Measurements from ENCODE around the gene BCL11B. TPM values are rescaled to one million over a fixed set of nuclear protein-coding genes. Genes with fewer than 3 reads are reported as not detected.
A peak's percentile ranks its signal among the peaks of the same experiment; 100 is the strongest.

Gene BCL11B
- total RNA-seq, 1 donor from 2014 or later, result 11.5 TPM

GRCh38 chr14:99276482-99276881, 4.5 kb upstream of the BCL11B start:
- no peaks in the 10 kb centered on the region for H3K9me3 ChIP-seq
- TF ChIP-seq CTCF (IDR thresholded peaks at IDR 0.05) (no peak), POLR2A (IDR thresholded peaks at IDR 0.05) (no peak), POLR2AphosphoS5 (IDR thresholded peaks at IDR 0.05; ENCODE audit: insufficient read depth in 1 of 2, low read depth in 1 of 2) (no peak)
- H3K27ac ChIP-seq, result no peak overlapping the region
- no peak overlapping the region for H3K4me3 ChIP-seq
- peaks cover 28% of the 10 kb centered on the region for H3K4me1 ChIP-seq
- no peaks in the 10 kb centered on the region for H3K36me3 ChIP-seq
- DNase-seq (ENCODE audit: extremely low spot score in 2 of 2), result no peak
- peaks cover 5% of the 10 kb centered on the region for H3K27me3 ChIP-seq
- intact Hi-C loops (cut with DNase I), result no loop called here

GRCh38 chr14:99275222-99275584, 3.2 kb upstream of the BCL11B start:
- Histone ChIP-seq H3K4me1 (peaks cover 30% of the 10 kb centered on the region), H3K27ac (no peak overlapping the region), H3K27me3 (peaks cover 9% of the 10 kb centered on the region), H3K36me3 (no peaks in the 10 kb centered on the region), H3K9me3 (no peaks in the 10 kb centered on the region), H3K4me3 (no peak overlapping the region)
- no peak for DNase-seq (ENCODE audit: extremely low spot score in 2 of 2)
- intact Hi-C loops (cut with DNase I), result no loop called here
- no peak for TF ChIP-seq POLR2A (IDR thresholded peaks at IDR 0.05)
- no peak for TF ChIP-seq POLR2AphosphoS5 (IDR thresholded peaks at IDR 0.05; ENCODE audit: insufficient read depth in 1 of 2, low read depth in 1 of 2)
- TF ChIP-seq CTCF (IDR thresholded peaks at IDR 0.05), result no peak

- peak overlapping the region; percentile 36 to 55 for H3K4me3 ChIP-seq
- no peaks in the 10 kb centered on the region for H3K36me3 ChIP-seq
- H3K27ac ChIP-seq, result no peak overlapping the region
- peaks cover 9% of the 10 kb centered on the region for H3K27me3 ChIP-seq
- intact Hi-C loops (cut with DNase I), result no loop called here
- H3K9me3 ChIP-seq, result no peaks in the 10 kb centered on the region
- no peak for DNase-seq (ENCODE audit: extremely low spot score in 2 of 2)
- H3K4me1 ChIP-seq, result peaks cover 30% of the 10 kb centered on the region
- TF ChIP-seq POLR2A (IDR thresholded peaks at IDR 0.05) (no peak), POLR2AphosphoS5 (IDR thresholded peaks at IDR 0.05; ENCODE audit: insufficient read depth in 1 of 2, low read depth in 1 of 2) (no peak), CTCF (IDR thresholded peaks at IDR 0.05) (no peak)
Observed at GRCh38 chr14:99274346-99275221, 2.6 kb upstream of the BCL11B start.

- Histone ChIP-seq H3K27me3 (peaks cover 9% of the 10 kb centered on the region), H3K36me3 (no peaks in the 10 kb centered on the region), H3K9me3 (no peaks in the 10 kb centered on the region), H3K4me3 (peak overlapping the region; percentile 36 to 55), H3K27ac (peak overlapping the region; percentile 43), H3K4me1 (peaks cover 30% of the 10 kb centered on the region)
- no peak for TF ChIP-seq POLR2A (IDR thresholded peaks at IDR 0.05)
- no peak for TF ChIP-seq POLR2AphosphoS5 (IDR thresholded peaks at IDR 0.05; ENCODE audit: insufficient read depth in 1 of 2, low read depth in 1 of 2)
- TF ChIP-seq CTCF (IDR thresholded peaks at IDR 0.05), result no peak
- no peak for DNase-seq (ENCODE audit: extremely low spot score in 2 of 2)
- intact Hi-C loops (cut with DNase I), result no loop called here
Observed at GRCh38 chr14:99273766-99274345, 1.9 kb upstream of the BCL11B start.

All from vagina (tissue), 2 donors.